ENCODE data around the gene PITRM1.
"Not testable (repeated sequence)": the region's sequence is repeated elsewhere in the genome, so short reads cannot be mapped to it uniquely, and the experiment has no call there.

Gene PITRM1

GRCh38 chr10:3220853-3221252 lies 48.3 kb upstream of the PITRM1 start:
- no peak overlapping the region for H2AFZ ChIP-seq (ENCODE audit: low read depth, low read length)
- no peak for DNase-seq
- ATAC-seq (ENCODE audit: insufficient read depth, low read depth): peak; percentile 55; the same call in 1 of the 3 replicates

GRCh38 chr10:3219021-3219628 lies 46.5 kb upstream of the PITRM1 start:
- not testable (repeated sequence) for H3K4me2 ChIP-seq (ENCODE audit: insufficient read depth, low read length); H3K4me3 ChIP-seq (ENCODE audit: low read depth in 1 of 2, low read length in 2 of 2); H3K9me3 ChIP-seq (ENCODE audit: insufficient read depth, low read length, severe bottlenecking); H3K27me3 ChIP-seq (ENCODE audit: insufficient read depth, low read length, poor library complexity); ATAC-seq (ENCODE audit: insufficient read depth, low read depth); H3K36me3 ChIP-seq (ENCODE audit: insufficient read depth, low read length); H3K27ac ChIP-seq (ENCODE audit: low read length); H2AFZ ChIP-seq (ENCODE audit: low read depth, low read length); H3K9ac ChIP-seq (ENCODE audit: low read depth, low read length); H4K20me1 ChIP-seq (ENCODE audit: insufficient read depth, low read length); H3K4me1 ChIP-seq (ENCODE audit: insufficient read depth, low read length); H3K79me2 ChIP-seq (ENCODE audit: insufficient read depth, low read length); DNase-seq

More at GRCh38 chr10:3220853-3221252, 48.3 kb upstream of the PITRM1 start:
- Histone ChIP-seq H3K9ac (ENCODE audit: low read depth, low read length) (no peak overlapping the region), H3K9me3 (ENCODE audit: insufficient read depth, low read length, severe bottlenecking) (no peaks in the 10 kb centered on the region), H4K20me1 (ENCODE audit: insufficient read depth, low read length) (no peaks in the 10 kb centered on the region), H3K4me2 (ENCODE audit: insufficient read depth, low read length) (no peak overlapping the region), H3K4me3 (ENCODE audit: low read depth in 1 of 2, low read length in 2 of 2) (no peak overlapping the region), H3K36me3 (ENCODE audit: insufficient read depth, low read length) (no peaks in the 10 kb centered on the region), H3K4me1 (ENCODE audit: insufficient read depth, low read length) (no peaks in the 10 kb centered on the region), H3K27me3 (ENCODE audit: insufficient read depth, low read length, poor library complexity) (no peaks in the 10 kb centered on the region), H3K27ac (ENCODE audit: low read length) (no peak overlapping the region), H3K79me2 (ENCODE audit: insufficient read depth, low read length) (no peaks in the 10 kb centered on the region)
- TF ChIP-seq CTCF (IDR thresholded peaks at IDR 0.05; ENCODE audit: borderline replicate concordance, extremely low read depth, low read length, poor library complexity, severe bottlenecking) (no peak), EZH2 (IDR thresholded peaks at IDR 0.05; ENCODE audit: borderline replicate concordance, low read depth, low read length, severe bottlenecking) (no peak)

- ATAC-seq (ENCODE audit: insufficient read depth, low read depth): no peak
- Histone ChIP-seq H3K4me2 (ENCODE audit: insufficient read depth, low read length) (no peak overlapping the region), H4K20me1 (ENCODE audit: insufficient read depth, low read length) (no peaks in the 10 kb centered on the region), H3K27me3 (ENCODE audit: insufficient read depth, low read length, poor library complexity) (no peaks in the 10 kb centered on the region), H3K9ac (ENCODE audit: low read depth, low read length) (no peak overlapping the region), H3K36me3 (ENCODE audit: insufficient read depth, low read length) (no peaks in the 10 kb centered on the region), H3K9me3 (ENCODE audit: insufficient read depth, low read length, severe bottlenecking) (no peaks in the 10 kb centered on the region), H2AFZ (ENCODE audit: low read depth, low read length) (no peak overlapping the region), H3K4me1 (ENCODE audit: insufficient read depth, low read length) (no peaks in the 10 kb centered on the region), H3K4me3 (ENCODE audit: low read depth in 1 of 2, low read length in 2 of 2) (no peak overlapping the region), H3K27ac (ENCODE audit: low read length) (no peak overlapping the region), H3K79me2 (ENCODE audit: insufficient read depth, low read length) (no peaks in the 10 kb centered on the region)
- no peak for DNase-seq
- no peak for TF ChIP-seq CTCF (IDR thresholded peaks at IDR 0.05; ENCODE audit: borderline replicate concordance, extremely low read depth, low read length, poor library complexity, severe bottlenecking)
- no peak for TF ChIP-seq EZH2 (IDR thresholded peaks at IDR 0.05; ENCODE audit: borderline replicate concordance, low read depth, low read length, severe bottlenecking)
These were observed 45.3 kb upstream of the PITRM1 start for GRCh38 chr10:3217853-3218252.

- Histone ChIP-seq H3K4me1 (ENCODE audit: insufficient read depth, low read length) (no peaks in the 10 kb centered on the region), H3K27ac (ENCODE audit: low read length) (no peak overlapping the region), H3K27me3 (ENCODE audit: insufficient read depth, low read length, poor library complexity) (no peaks in the 10 kb centered on the region), H3K36me3 (ENCODE audit: insufficient read depth, low read length) (no peaks in the 10 kb centered on the region), H3K4me2 (ENCODE audit: insufficient read depth, low read length) (no peak overlapping the region), H2AFZ (ENCODE audit: low read depth, low read length) (no peak overlapping the region), H3K9me3 (ENCODE audit: insufficient read depth, low read length, severe bottlenecking) (no peaks in the 10 kb centered on the region), H4K20me1 (ENCODE audit: insufficient read depth, low read length) (no peaks in the 10 kb centered on the region), H3K79me2 (ENCODE audit: insufficient read depth, low read length) (no peaks in the 10 kb centered on the region), H3K4me3 (ENCODE audit: low read depth in 1 of 2, low read length in 2 of 2) (no peak overlapping the region), H3K9ac (ENCODE audit: low read depth, low read length) (no peak overlapping the region)
- TF ChIP-seq CTCF (IDR thresholded peaks at IDR 0.05; ENCODE audit: borderline replicate concordance, extremely low read depth, low read length, poor library complexity, severe bottlenecking) (no peak), EZH2 (IDR thresholded peaks at IDR 0.05; ENCODE audit: borderline replicate concordance, low read depth, low read length, severe bottlenecking) (no peak)
- DNase-seq: no peak
- no peak for ATAC-seq (ENCODE audit: insufficient read depth, low read depth)
These were observed 44.7 kb upstream of the PITRM1 start for GRCh38 chr10:3217301-3217700.

All from DND-41 (cell line).